A673 (cell line): Measurements from ENCODE around the gene CIZ1. TPM values are rescaled to one million over a fixed set of nuclear protein-coding genes. Genes with fewer than 3 reads are reported as not detected.

Source experiments
- BruUV-seq: library from RNA; stranded (reverse); fragments of 400-500 nt; replicated peaks from 2 replicates; lab custom pipeline; 2021; lab: Mats Ljungman, UMichigan
- CTCF ChIA-PET: fragments of 300-600 bp; sonication (Branson Sonifier 250); formaldehyde crosslinking; loops from one replicate; lab custom pipeline; 2022; ENCODE audit warnings: antibody characterized with exemption; lab: Charles Lee
- POLR2A ChIA-PET: fragments of 300-600 bp; sonication (Branson Sonifier 250); formaldehyde crosslinking; loops from one replicate; lab custom pipeline; 2022; ENCODE audit warnings: antibody characterized with exemption; ENCODE audit not compliant: low non-redundant PET; lab: Charles Lee
- DNase-seq: peaks from one replicate; pipeline ENCODE4 v3.0.0-alpha.2; 2015; ENCODE audit warnings: low spot score
- H3K27ac ChIP-seq: fragments of 200-600 bp; sonication (generic); 2 replicates; pipeline ENCODE4 v1.5.1; 2016; ENCODE audit warnings: mixed run types, low read depth, mild to moderate bottlenecking, mixed read lengths, antibody characterized with exemption, low read length; ENCODE audit not compliant: poor library complexity, severe bottlenecking
- H3K27me3 ChIP-seq: fragments of 200-600 bp; sonication (generic); replicated peaks from 2 replicates; pipeline ENCODE4 v1.6.1; 2017; ENCODE audit warnings: mixed run types, low read depth, mild to moderate bottlenecking, mixed read lengths, antibody characterized with exemption, low read length; ENCODE audit not compliant: insufficient read depth, poor library complexity
- H3K36me3 ChIP-seq: fragments of 200-600 bp; sonication (generic); 2 replicates; pipeline ENCODE4 v1.6.1; 2016; ENCODE audit warnings: mixed run types, mild to moderate bottlenecking, mixed read lengths, antibody characterized with exemption, low read length; ENCODE audit not compliant: insufficient read depth, poor library complexity, severe bottlenecking
- H3K4me1 ChIP-seq: fragments of 200-600 bp; sonication (generic); 2 replicates; pipeline ENCODE4 v1.6.1; 2017; ENCODE audit warnings: mixed run types, mild to moderate bottlenecking, mixed read lengths, antibody characterized with exemption, low read length; ENCODE audit not compliant: insufficient read depth, poor library complexity, severe bottlenecking
- H3K4me3 ChIP-seq: fragments of 200-600 bp; sonication (generic); 2 replicates; pipeline ENCODE4 v1.5.1; 2016; ENCODE audit warnings: low read depth, mixed run types, mild to moderate bottlenecking, mixed read lengths, low read length; ENCODE audit not compliant: poor library complexity, severe bottlenecking
- H3K9me3 ChIP-seq: fragments of 200-600 bp; sonication (generic); 2 replicates; pipeline ENCODE4 v1.6.1; 2016; ENCODE audit warnings: mixed run types, low read depth, mild to moderate bottlenecking, mixed read lengths, antibody characterized with exemption, low read length; ENCODE audit not compliant: poor library complexity, severe bottlenecking
- CTCF ChIP-seq: fragments of 300-800, 200-600 bp; sonication (generic); conservative IDR thresholded peaks from 2 replicates; pipeline ENCODE4 v1.5.1; 2017; ENCODE audit warnings: low read depth, mild to moderate bottlenecking, antibody characterized with exemption, low read length, moderate library complexity, mixed read lengths
- EZH2 ChIP-seq: fragments of 200-600 bp; sonication (generic); IDR thresholded peaks from 2 replicates; pipeline ENCODE4 v1.6.1; 2017; ENCODE audit warnings: borderline replicate concordance, low read depth, mild to moderate bottlenecking, mixed read lengths, antibody characterized with exemption, low read length; ENCODE audit not compliant: poor library complexity, severe bottlenecking
- intact Hi-C: fragments of 100-400 bp; cut with micrococcal nuclease; formaldehyde crosslinking; loops from one replicate; pipeline ENCODE4 v1.10.0; 2022; ENCODE audit not compliant: unreplicated experiment
- total RNA-seq: library from RNA; stranded (reverse); gene quantifications from 2 replicates; pipeline ENCODE4 v1.2.3, GENCODE V29; 2021

The CIZ1 gene
- total RNA-seq, 1 experiment from 2014 or later: 158 TPM

- no peak for DNase-seq
- TF ChIP-seq CTCF (no peak), EZH2 (no peak)
- ChIA-PET CTCF (interaction anchor here (1.0 kb wide), 1 partner anchor 29 kb away, joined by 3 read pairs; no protein-coding TSS in a partner anchor), POLR2A (no interaction called here)
- no peaks in the 10 kb centered on the region for H3K4me1 ChIP-seq
- no peaks in the 10 kb centered on the region for H3K9me3 ChIP-seq
- no peaks in the 10 kb centered on the region for H3K27me3 ChIP-seq
- H3K4me3 ChIP-seq: no peak overlapping the region
- intact Hi-C loops: no loop called here
- H3K27ac ChIP-seq: no peak overlapping the region
- no TSS peak for BruUV-seq
- H3K36me3 ChIP-seq: no peaks in the 10 kb centered on the region
These were observed 44.7 kb downstream of the CIZ1 start for GRCh38 chr9:128146591-128147120.

GRCh38 chr9:128145951-128146351 lies 45.4 kb downstream of the CIZ1 start:
- TF ChIP-seq CTCF: no peak
- no peak for TF ChIP-seq EZH2
- POLR2A ChIA-PET: no interaction called here
- intact Hi-C loops: no loop called here
- Histone ChIP-seq H3K4me1 (no peaks in the 10 kb centered on the region), H3K36me3 (no peaks in the 10 kb centered on the region), H3K9me3 (no peaks in the 10 kb centered on the region), H3K4me3 (no peak overlapping the region), H3K27me3 (no peaks in the 10 kb centered on the region), H3K27ac (no peak overlapping the region)
- CTCF ChIA-PET: interaction anchor here (1.0 kb wide), 1 partner anchor 28 kb away, joined by 3 read pairs; no protein-coding TSS in a partner anchor
- DNase-seq: no peak
- BruUV-seq: no TSS peak

GRCh38 chr9:128145536-128145935 lies 45.8 kb downstream of the CIZ1 start:
- H3K4me1 ChIP-seq: no peaks in the 10 kb centered on the region
- no peaks in the 10 kb centered on the region for H3K27me3 ChIP-seq
- H3K4me3 ChIP-seq: no peak overlapping the region
- no peaks in the 10 kb centered on the region for H3K9me3 ChIP-seq
- no peaks in the 10 kb centered on the region for H3K36me3 ChIP-seq
- POLR2A ChIA-PET: no interaction called here
- no TSS peak for BruUV-seq
- intact Hi-C loops: no loop called here
- no peak overlapping the region for H3K27ac ChIP-seq
- TF ChIP-seq EZH2 (no peak), CTCF (no peak)
- no peak for DNase-seq
- CTCF ChIA-PET: no interaction called here
